Activated CD4-positive, alpha-beta T cell treated with anti-CD3 and anti-CD28 coated beads for 24 hours (primary cell): ENCODE results near the gene CYB5R2.

Experiments used
- DNase-seq, 2 donors: peaks; one replicate each; pipeline ENCODE4 v3.0.0-alpha.2; 2020; ENCODE audit warnings: low read depth in 2 of 2

The CYB5R2 gene

GRCh38 chr11:7672960-7673723 is at the start of gene CYB5R2:
CYB5R2 (minus strand) TSS chr11:7673500; CDS start chr11:7672825, 675 bp downstream.
- DNase-seq = no peak

- no peak for DNase-seq
Observed at GRCh38 chr11:7714786-7715185, 41.5 kb upstream of the CYB5R2 start.

DNA sequence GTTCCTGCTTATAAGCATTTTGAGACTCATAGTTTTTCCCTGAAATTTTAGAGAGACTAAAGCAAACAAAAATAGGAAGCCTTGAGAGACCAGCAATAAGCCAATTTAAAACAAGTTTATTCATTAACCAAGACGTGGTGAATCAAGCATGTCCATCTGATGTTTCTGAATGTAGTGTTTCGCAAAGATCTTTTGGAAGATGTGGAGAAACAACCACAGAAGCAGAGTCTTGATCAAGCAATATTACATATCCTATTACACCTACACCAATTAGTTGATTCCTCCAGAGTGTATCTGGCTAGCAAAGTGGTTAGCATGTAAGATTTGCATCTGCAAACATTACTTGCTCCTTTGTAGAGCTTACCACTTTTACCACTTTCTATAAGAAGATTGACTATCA is 33.1 kb upstream of the CYB5R2 start, which contains the start of gene OVCH2:
TSS of gene OVCH2 (minus strand) at position 101 of the 400 bp plus-strand sequence. CDS start at position 18, 83 bp downstream.
- no peak for DNase-seq

DNA sequence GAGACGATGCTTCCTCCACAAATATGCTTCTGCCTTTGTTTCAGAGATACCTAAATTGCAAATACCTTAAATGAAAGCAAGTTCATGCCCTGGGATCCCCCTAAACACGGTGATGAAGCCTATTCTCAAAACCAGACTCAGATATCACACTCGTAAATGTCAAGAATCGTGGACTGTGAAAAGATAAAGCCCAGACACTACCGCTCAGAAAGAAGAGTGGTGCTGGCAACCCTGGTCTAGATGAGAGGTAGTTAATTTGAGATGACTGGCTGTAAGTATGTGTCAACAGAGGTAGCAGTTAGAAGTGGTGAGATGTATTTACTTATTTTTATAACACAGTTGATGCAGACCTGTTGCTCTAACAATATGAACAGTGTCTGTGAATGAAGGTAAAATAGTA is 30.4 kb upstream of the CYB5R2 start:
- DNase-seq = no peak

DNA sequence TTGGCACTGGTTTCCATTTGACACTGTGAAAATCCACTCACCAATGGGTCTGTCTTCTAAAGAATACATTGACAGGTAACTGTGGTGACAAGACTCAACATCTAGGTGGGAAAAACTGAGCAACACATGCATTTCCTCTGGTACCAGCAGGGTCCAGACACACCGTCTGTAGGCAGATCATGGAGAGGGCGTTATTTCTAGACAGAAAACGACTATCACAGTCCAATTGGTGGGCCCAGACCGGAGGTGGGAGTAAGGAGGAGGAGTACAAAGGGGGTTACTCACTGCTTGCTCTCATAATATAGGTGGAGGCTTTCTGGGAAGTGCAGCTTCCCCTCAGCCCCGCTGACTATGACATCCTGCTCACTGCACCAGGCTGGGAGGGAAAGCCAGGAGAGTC is 23.1 kb upstream of the CYB5R2 start:
- DNase-seq = no peak

- no peak for DNase-seq
Observed at GRCh38 chr11:7694235-7694634, 20.9 kb upstream of the CYB5R2 start.

- no peak for DNase-seq
Observed at GRCh38 chr11:7692426-7692825, 19.1 kb upstream of the CYB5R2 start.

DNA sequence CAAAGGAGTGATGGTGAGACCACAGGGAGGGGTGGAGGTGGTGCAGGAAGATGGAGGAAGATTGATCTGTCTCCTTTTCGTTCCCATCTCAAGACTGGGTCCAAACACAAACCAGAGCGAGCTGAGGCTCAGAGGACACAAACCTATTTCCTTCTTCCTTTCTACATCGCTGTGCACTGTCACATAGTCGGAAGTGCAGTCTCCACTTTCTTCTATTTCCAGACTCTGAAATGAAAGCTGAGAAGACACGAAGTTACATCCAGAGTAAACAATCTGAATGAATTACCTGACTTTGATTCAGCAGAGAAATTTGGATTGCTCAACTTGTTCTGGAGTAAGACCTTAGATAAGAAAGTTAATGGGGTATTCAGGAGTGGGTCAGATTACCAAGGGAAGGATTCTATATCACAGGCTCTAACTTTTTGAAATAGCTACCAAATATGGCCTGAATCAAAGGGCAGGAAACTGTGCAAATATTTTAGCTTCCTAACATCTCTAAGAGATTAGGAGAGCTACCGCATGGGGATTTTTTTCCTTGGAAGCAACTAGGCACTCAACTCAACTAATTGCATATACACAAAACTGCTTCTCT is 18.6 kb upstream of the CYB5R2 start:
- no peak for DNase-seq

- DNase-seq = no peak
Observed at GRCh38 chr11:7690648-7691047, 17.3 kb upstream of the CYB5R2 start.

DNA sequence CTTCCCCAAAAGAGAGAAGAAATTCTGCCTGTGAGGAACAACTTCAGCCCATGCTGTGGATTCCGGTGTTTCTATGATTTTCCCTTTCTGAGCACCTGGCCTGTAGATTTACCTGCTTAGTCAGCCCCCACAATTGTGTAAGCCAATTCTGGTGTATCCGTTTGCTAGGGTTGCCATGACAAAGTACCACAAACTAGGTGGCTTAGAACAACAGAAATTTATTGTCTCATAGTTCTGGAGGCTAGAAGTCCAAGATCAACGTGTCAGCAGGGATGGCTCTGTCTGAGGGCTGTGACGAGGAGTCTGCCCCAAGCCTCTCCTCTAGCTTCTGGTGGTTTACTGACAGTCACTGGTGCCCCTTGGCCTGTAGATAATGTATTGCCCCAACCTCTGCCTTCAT is 15.9 kb upstream of the CYB5R2 start:
- DNase-seq = no peak

GRCh38 chr11:7688238-7688826 is 15.0 kb upstream of the CYB5R2 start:
- no peak for DNase-seq

DNA sequence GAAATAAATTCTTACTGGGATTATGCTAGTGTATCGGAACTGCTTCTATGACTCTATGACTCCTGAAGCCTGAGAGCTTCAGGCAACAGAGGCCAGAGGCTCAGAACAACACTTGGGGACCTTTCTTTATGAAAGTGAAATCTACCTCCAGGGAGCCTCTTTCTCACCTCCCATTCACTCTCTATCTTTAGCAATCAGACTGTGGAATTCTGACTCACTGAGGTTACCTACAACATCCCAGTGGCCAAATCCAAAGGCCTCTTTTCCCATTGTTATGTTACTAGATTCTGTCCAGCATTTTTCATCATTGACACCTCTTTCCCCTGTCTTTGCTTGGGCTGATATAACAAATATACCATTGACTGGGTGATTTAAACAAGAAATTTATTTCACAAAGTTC is 14.1 kb upstream of the CYB5R2 start:
- no peak for DNase-seq

DNA sequence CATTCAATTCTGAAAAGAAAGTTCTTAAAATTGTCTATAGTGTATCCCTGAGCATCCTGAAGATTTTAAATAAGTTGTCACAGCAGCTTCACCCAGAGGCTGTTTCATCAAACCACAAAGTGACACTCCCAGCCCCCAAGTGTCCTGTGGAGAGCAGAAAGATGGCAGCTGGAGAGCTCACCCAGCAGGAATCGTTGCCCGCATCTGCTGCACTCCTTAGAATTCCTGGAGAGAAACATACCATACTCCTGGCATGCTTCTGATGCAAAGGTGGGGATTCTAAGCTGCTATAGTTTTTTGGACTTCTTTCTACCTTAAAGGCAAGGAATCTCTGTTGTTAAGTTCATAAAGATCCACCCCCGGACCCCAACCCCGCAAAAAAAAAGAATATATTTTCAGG is 13.5 kb upstream of the CYB5R2 start:
- no peak for DNase-seq

DNA sequence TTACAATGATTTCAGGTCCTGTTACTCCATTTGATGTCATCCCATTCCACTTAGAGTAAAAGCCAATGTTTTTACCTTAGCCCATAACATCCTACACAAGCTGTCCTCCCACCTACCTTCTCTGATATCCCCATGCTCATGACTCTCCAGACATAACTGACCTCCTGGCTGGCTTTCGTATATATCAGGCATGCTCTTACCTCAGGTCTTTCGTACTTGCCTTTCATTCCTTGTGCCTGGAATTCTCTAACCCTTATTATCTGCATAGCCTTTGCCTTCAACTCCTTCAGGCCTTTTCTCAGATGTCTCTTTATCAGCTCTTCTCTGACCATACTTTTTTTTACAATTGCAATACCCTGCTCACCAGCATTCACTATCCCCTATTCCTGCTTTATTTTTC is 10.3 kb upstream of the CYB5R2 start:
- no peak for DNase-seq

GRCh38 chr11:7677796-7678201 is 4.5 kb upstream of the CYB5R2 start:
- no peak for DNase-seq

DNA sequence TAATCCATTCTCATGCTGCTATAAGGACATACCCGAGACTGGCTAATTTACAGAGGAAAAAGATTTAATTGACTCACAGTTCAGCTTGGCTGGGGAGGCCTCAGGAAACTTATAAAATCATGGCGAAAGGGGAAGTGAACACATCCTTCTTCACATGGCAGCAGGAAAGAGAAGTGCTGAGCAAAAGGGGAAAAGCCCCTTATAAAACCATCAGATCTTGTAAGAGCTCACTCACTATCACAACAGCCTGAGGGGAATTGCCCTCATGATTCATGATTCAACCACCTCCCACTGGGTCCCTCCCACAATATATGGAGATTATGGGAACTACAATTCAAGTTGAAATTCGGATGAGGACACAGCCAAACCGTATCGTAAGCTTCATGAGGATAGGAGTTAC is 3.8 kb upstream of the CYB5R2 start:
- no peak for DNase-seq

- no peak for DNase-seq
Observed at GRCh38 chr11:7675631-7676030, 2.3 kb upstream of the CYB5R2 start.

- no peak for DNase-seq
Observed at GRCh38 chr11:7673724-7674434, 579 bp upstream of the CYB5R2 start.

DNA sequence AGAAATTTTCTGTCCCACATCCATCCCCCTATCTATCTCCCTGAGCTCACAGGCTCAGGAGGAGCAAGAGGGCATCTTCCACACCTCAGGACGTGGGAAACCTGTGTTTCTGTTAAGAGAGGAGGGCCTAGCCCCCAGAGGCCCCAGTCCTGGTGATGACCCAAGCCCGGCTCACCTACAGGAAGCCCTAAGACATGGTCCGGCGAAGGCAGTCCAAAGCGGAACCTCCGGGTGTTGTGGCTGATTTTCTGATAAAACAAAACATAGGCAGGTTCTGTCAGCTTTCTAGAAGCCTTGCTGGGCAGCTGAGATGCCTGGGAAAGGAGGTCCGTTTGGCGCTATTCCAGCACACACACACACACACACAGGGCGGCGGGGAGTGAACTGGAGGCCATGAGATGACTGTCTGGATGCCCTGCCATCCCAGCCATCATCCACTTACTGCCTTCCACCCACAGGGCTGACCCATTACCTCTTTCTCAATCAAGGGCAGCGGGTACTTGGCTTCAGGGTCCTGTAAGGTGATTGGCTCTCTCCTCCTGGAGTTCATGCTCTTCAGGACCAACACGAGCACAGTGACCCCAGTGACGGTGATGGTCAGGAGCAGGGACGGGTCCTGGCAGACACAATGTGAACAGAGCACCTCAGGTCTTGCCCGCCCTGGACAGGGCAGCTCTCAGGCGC is 882 bp downstream of the CYB5R2 start:
- no peak for DNase-seq

DNA sequence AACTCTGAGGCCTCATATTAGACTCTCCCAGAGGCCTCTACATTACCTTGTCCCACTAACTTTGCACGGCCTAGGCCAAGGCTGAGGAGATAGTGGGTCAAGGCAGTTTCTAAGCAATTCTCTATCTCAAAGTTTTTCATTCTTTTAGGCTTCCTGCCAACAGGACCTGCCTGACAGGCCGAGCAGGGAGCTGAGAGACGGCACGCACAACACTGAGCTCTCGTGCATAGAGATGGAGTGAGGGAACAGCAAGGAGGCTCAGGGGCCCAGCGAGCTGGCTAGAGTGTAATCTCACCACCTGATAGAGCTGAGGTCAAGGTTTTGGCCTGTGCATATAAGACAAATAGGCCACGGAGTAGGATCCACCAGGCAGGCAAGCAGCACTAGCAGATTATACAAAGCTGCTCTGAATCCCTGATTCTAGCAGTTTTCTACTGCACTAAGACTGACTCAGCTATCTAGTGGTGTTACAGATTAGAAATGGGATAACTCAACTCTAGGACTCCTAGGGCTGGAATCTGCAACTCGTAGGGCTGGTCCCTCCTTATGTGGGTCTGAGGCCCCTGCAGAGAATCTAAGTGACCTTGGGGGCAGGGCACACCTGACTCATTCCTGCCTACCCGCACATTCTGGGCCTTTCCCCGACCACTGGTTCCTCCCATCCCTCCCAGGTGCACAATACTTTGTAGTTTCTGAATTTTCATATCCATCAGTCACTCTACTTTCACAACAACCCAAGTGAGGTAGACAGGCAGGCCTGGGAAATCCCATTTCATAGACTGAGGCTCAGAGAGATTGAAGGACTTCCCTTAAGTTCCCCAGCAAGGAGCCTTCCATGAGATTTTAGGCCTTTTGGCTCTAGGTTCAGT is 1.7 kb downstream of the CYB5R2 start:
- DNase-seq = no peak

DNA sequence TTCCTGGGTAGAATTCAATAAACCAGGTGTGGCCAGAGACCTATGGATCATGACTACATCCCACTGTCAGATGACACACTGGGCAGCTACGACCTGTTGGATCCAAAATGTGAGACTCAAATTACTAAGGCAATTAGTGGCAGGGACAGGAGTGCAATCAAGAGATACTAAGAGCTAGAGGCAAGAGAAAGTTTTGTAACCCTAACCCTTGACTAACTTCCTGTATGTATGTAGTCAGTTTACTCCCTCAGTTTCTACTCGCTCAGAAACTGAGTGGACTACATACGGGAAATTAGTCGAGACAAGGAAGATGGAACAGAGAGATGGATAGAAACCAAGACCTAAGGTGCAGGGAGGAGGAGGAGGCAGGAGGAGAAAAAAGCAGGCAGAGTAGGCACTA is 2.7 kb downstream of the CYB5R2 start:
- DNase-seq = no peak
